SK-N-SH (cell line): ENCODE data around the gene METTL27. TPM values are rescaled to one million over a fixed set of nuclear protein-coding genes. Genes with fewer than 3 reads are reported as not detected.

Source experiments
- CTCF ChIA-PET: fragments of 300-600, 350-600 bp; formaldehyde crosslinking; extraction: SDS; loops from one replicate; lab custom pipeline; 2021; lab: Yijun Ruan, JAX
- POLR2A ChIA-PET: fragments of 350-600 bp; sonication (Branson Sonifier 250); formaldehyde crosslinking; extraction: SDS; loops from one replicate; lab custom pipeline; 2020; ENCODE audit warnings: antibody characterized with exemption, inconsistent platforms; lab: Yijun Ruan, JAX
- DNase-seq: peaks from one replicate; pipeline ENCODE4 v3.0.0; 2012
- H2AFZ ChIP-seq: fragments of 200-600 bp; sonication (generic); 2 replicates; pipeline ENCODE4 v1.8.1; 2016; ENCODE audit warnings: antibody characterized with exemption, mild to moderate bottlenecking, low read depth
- H3F3A ChIP-seq: fragments of 200-600 bp; sonication (generic); replicated peaks from 2 replicates; pipeline ENCODE3; 2016; ENCODE audit warnings: antibody characterized with exemption, mild to moderate bottlenecking; ENCODE audit not compliant: insufficient read depth
- H3K27ac ChIP-seq, 2 experiments: fragments of 200-500 bp in 1 of 2; fragments of 200-600 bp in 1 of 2; sonication (Bioruptor generic) in 1 of 2; sonication (generic), shearing (Covaris generic) in 1 of 2; 2 replicates each; pipeline versions ENCODE4 v1.5.1 to v1.6.1; 2014 to 2016; ENCODE audit warnings: low read depth in 2 of 2, inconsistent platforms in 1 of 2, low read length in 1 of 2, mild to moderate bottlenecking in 1 of 2, mixed read lengths in 1 of 2
- H3K27me3 ChIP-seq: fragments of 200-600 bp; sonication (generic), shearing (Covaris generic); 2 replicates; pipeline ENCODE4 v1.6.1; 2016; ENCODE audit warnings: mixed run types; ENCODE audit not compliant: insufficient read depth
- H3K36me3 ChIP-seq, 2 experiments: fragments of 200-500 bp in 1 of 2; fragments of 200-600 bp in 1 of 2; sonication (Bioruptor generic) in 1 of 2; sonication (generic) in 1 of 2; replicated peaks in 1 of 2; 2 replicates each; pipeline versions ENCODE3 to v1.5.1; 2014 to 2016; ENCODE audit warnings: low read length in 1 of 2, mild to moderate bottlenecking in 1 of 2; ENCODE audit not compliant: insufficient read depth in 2 of 2, control insufficient read depth in 1 of 2
- H3K4me1 ChIP-seq, 2 experiments: fragments of 200-500 bp in 1 of 2; fragments of 200-600 bp in 1 of 2; sonication (Bioruptor generic) in 1 of 2; sonication (generic), shearing (Covaris generic) in 1 of 2; 2 replicates each; pipeline versions ENCODE4 v1.5.1 to v1.6.1; 2014 to 2016; ENCODE audit warnings: low read depth in 1 of 2, low read length in 1 of 2, mixed run types in 1 of 2; ENCODE audit not compliant: insufficient read depth in 2 of 2, control insufficient read depth in 1 of 2
- H3K4me2 ChIP-seq: fragments of 200-600 bp; sonication (generic), shearing (Covaris generic); 2 replicates; pipeline ENCODE4 v1.6.1; 2017; ENCODE audit warnings: mixed run types
- H3K4me3 ChIP-seq, 2 experiments: fragments of 200-500 bp in 1 of 2; fragments of 200-600 bp in 1 of 2; sonication (Bioruptor generic) in 1 of 2; sonication (generic), shearing (Covaris generic) in 1 of 2; 2 replicates each; pipeline versions ENCODE4 v1.5.1 to v1.8.1; 2014 to 2016; ENCODE audit warnings: low read depth in 2 of 2, inconsistent platforms in 1 of 2, low read length in 1 of 2, mild to moderate bottlenecking in 1 of 2, mixed read lengths in 1 of 2, moderate library complexity in 1 of 2
- H3K79me2 ChIP-seq: fragments of 200-600 bp; sonication (generic); 2 replicates; pipeline ENCODE4 v1.8.1; 2017; ENCODE audit warnings: mild to moderate bottlenecking; ENCODE audit not compliant: insufficient read depth
- H3K9ac ChIP-seq: fragments of 200-600 bp; sonication (generic); 2 replicates; pipeline ENCODE4 v1.6.1; 2017; ENCODE audit warnings: mixed run types
- H3K9me2 ChIP-seq: fragments of 200-600 bp; sonication (generic); 2 replicates; pipeline ENCODE4 v1.6.1; 2017; ENCODE audit warnings: mixed run types
- H3K9me3 ChIP-seq: fragments of 200-600 bp; sonication (generic); 2 replicates; pipeline ENCODE4 v1.6.1; 2017; ENCODE audit warnings: mixed run types, mild to moderate bottlenecking, moderate library complexity
- H4K20me1 ChIP-seq: fragments of 200-600 bp; sonication (generic); 2 replicates; pipeline ENCODE4 v1.6.1; 2017; ENCODE audit warnings: mild to moderate bottlenecking, mixed run types; ENCODE audit not compliant: insufficient read depth
- EP300 ChIP-seq, 2 experiments: IDR thresholded peaks; 2 replicates each; pipeline versions ENCODE4 v1.4.0 to v1.6.1; 2012; ENCODE audit warnings: borderline replicate concordance in 1 of 2, low read depth in 1 of 2, low read length in 1 of 2
- EZH2phosphoT487 ChIP-seq: fragments of 200-600 bp; sonication (generic); IDR thresholded peaks from 2 replicates; pipeline ENCODE4 v1.6.1; 2017; ENCODE audit warnings: low read depth, mixed run types, mild to moderate bottlenecking, antibody characterized with exemption, moderate library complexity, borderline replicate concordance
- FOXJ3 ChIP-seq: sonication (generic); formaldehyde crosslinking; IDR thresholded peaks from 2 replicates; pipeline ENCODE4 v1.5.1; 2020; ENCODE audit warnings: mild to moderate bottlenecking, missing genetic modification reagents
- GATA2 ChIP-seq: sonication (generic); formaldehyde crosslinking; IDR thresholded peaks from 2 replicates; pipeline ENCODE4 v1.5.0; 2020; ENCODE audit warnings: mild to moderate bottlenecking, missing genetic modification reagents
- MEF2A ChIP-seq: IDR thresholded peaks from 2 replicates; pipeline ENCODE4 v1.4.0; 2012; ENCODE audit warnings: low read depth, borderline replicate concordance
- MXI1 ChIP-seq: IDR thresholded peaks from 2 replicates; pipeline ENCODE4 v1.6.1; 2012; ENCODE audit warnings: mild to moderate bottlenecking, low read depth, low read length, improper control_type of control experiment
- NRF1 ChIP-seq: IDR thresholded peaks from 2 replicates; pipeline ENCODE4 v1.6.1; 2012; ENCODE audit warnings: low read depth, mild to moderate bottlenecking, low read length
- PBX3 ChIP-seq: IDR thresholded peaks from 2 replicates; pipeline ENCODE4; 2012
- POLR2AphosphoS5 ChIP-seq: IDR thresholded peaks from 2 replicates; pipeline ENCODE4 v1.6.1; 2012; ENCODE audit warnings: low read depth, low read length
- RAD21 ChIP-seq: IDR thresholded peaks from 2 replicates; pipeline ENCODE4 v1.6.1; 2012; ENCODE audit warnings: mild to moderate bottlenecking, low read length
- RCOR1 ChIP-seq: fragments of 150-350 bp; IDR thresholded peaks from 2 replicates; pipeline ENCODE4 v1.6.1; 2017; ENCODE audit warnings: antibody characterized with exemption, low read length
- RXRA ChIP-seq: IDR thresholded peaks from 2 replicates; pipeline ENCODE4 v1.4.0; 2012; ENCODE audit warnings: low read depth, mild to moderate bottlenecking, borderline replicate concordance
- SMC3 ChIP-seq: IDR thresholded peaks from 2 replicates; pipeline ENCODE4 v1.6.1; 2012; ENCODE audit warnings: low read depth, low read length, improper control_type of control experiment
- TCF12 ChIP-seq: IDR thresholded peaks from 2 replicates; pipeline ENCODE4 v1.4.0; 2012
- TEAD4 ChIP-seq: IDR thresholded peaks from 2 replicates; pipeline ENCODE4 v1.4.0; 2012; ENCODE audit warnings: mild to moderate bottlenecking, borderline replicate concordance; ENCODE audit not compliant: insufficient read depth
- YY1 ChIP-seq: IDR thresholded peaks from 2 replicates; pipeline ENCODE4 v1.4.0; 2012; ENCODE audit warnings: low read depth, mild to moderate bottlenecking
- WGBS: methylation state at CpG from one replicate; pipeline ENCODE4 v1.1.6; 2017; ENCODE audit warnings: low lambda C conversion rate; 5-methylcytosine and 5-hydroxymethylcytosine counted together
- polyA plus RNA-seq, 3 experiments: library from polyadenylated mRNA; depleted of rRNA; stranded (reverse); fragments of >200 nt; gene quantifications; 2 replicates each; pipeline ENCODE4 v1.2.3, GENCODE V29; 2012
- TF ChIP-seq, protein P1 (sequence below): fragments of 150-350 bp; IDR thresholded peaks from 2 replicates; pipeline ENCODE4 v1.6.1; 2017; ENCODE audit warnings: antibody characterized with exemption, low read length, low read depth, borderline replicate concordance
- TF ChIP-seq, protein P2 (sequence below): IDR thresholded peaks from 2 replicates; pipeline ENCODE4 v1.6.1; 2012; ENCODE audit warnings: mild to moderate bottlenecking, low read depth, low read length, moderate library complexity

METTL27 gene
- polyA plus RNA-seq, 1 of the 3 experiments (the other 2 are of a cell fraction): 3.1 TPM

DNA sequence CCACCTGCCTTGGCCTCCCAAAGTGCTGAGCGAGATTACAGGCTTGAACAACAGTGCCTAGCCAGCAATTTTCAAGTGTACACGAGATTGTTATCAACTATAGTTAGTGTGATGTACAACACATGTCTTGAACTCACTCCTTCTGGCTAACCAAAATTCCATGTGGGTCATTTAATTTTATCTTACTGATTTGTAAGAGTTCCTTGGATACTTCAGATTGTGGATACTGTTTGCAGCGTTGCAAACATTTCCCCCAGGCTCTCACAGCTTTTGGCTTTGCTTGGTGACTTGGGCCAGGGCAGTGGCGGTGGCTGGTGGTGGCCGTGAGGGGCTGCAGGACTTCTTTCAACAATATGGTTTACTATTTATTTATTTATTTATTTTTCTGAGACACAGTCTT lies 10.2 kb upstream of the METTL27 start:
- Histone ChIP-seq H3K79me2 (no peaks in the 10 kb centered on the region), H3K9me2 (no peaks in the 10 kb centered on the region), H3K9me3 (no peaks in the 10 kb centered on the region), H3K36me3 (no peaks in the 10 kb centered on the region), H3F3A (peaks cover 48% of the 10 kb centered on the region), H3K4me3 (no peak overlapping the region), H3K27ac (peak overlapping the region in 1 of 2 experiments; percentile 100; a peak in 2 of 4 replicates), H3K4me2 (peak overlapping the region; percentile 56), H3K4me1 (peaks cover 2 to 22% of the 10 kb centered on the region in 2 experiments; a peak in 3 of 4 replicates), H4K20me1 (no peaks in the 10 kb centered on the region), H3K9ac (peak overlapping the region; percentile 10; the same call in 1 of the 2 replicates), H2AFZ (0 out of 2 replicates have a peak overlapping the region, but pooled peaks have one; percentile 11), H3K27me3 (no peaks in the 10 kb centered on the region)
- WGBS: 70% methylated on average over 5 of the region's 5 CpGs
- ChIA-PET POLR2A (interaction anchor here (0.8 kb wide), 1 partner anchor 42 kb away, joined by 3 read pairs; no protein-coding TSS in a partner anchor), CTCF (interaction anchor here (1.8 to 5.7 kb wide), 3 partner anchors 41 to 246 kb away, joined by 7 to 38 read pairs (median 11); no protein-coding TSS in a partner anchor)
- peak; percentile 40; the same call in 1 of the 2 replicates for TF ChIP-seq GATA2 (CRISPR knock-in tag)
- TF ChIP-seq, protein P1, sequence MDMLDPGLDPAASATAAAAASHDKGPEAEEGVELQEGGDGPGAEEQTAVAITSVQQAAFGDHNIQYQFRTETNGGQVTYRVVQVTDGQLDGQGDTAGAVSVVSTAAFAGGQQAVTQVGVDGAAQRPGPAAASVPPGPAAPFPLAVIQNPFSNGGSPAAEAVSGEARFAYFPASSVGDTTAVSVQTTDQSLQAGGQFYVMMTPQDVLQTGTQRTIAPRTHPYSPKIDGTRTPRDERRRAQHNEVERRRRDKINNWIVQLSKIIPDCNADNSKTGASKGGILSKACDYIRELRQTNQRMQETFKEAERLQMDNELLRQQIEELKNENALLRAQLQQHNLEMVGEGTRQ: no peak
- TF ChIP-seq RCOR1: 0 out of 2 replicates have a peak, but pooled peaks have one; percentile 14
- TF ChIP-seq MEF2A: no peak
- no peak for TF ChIP-seq NRF1
- no peak for TF ChIP-seq EZH2phosphoT487
- peak; percentile 35; the same call in 1 of the 2 replicates for TF ChIP-seq PBX3
- no peak for TF ChIP-seq RXRA
- TF ChIP-seq, protein P2, sequence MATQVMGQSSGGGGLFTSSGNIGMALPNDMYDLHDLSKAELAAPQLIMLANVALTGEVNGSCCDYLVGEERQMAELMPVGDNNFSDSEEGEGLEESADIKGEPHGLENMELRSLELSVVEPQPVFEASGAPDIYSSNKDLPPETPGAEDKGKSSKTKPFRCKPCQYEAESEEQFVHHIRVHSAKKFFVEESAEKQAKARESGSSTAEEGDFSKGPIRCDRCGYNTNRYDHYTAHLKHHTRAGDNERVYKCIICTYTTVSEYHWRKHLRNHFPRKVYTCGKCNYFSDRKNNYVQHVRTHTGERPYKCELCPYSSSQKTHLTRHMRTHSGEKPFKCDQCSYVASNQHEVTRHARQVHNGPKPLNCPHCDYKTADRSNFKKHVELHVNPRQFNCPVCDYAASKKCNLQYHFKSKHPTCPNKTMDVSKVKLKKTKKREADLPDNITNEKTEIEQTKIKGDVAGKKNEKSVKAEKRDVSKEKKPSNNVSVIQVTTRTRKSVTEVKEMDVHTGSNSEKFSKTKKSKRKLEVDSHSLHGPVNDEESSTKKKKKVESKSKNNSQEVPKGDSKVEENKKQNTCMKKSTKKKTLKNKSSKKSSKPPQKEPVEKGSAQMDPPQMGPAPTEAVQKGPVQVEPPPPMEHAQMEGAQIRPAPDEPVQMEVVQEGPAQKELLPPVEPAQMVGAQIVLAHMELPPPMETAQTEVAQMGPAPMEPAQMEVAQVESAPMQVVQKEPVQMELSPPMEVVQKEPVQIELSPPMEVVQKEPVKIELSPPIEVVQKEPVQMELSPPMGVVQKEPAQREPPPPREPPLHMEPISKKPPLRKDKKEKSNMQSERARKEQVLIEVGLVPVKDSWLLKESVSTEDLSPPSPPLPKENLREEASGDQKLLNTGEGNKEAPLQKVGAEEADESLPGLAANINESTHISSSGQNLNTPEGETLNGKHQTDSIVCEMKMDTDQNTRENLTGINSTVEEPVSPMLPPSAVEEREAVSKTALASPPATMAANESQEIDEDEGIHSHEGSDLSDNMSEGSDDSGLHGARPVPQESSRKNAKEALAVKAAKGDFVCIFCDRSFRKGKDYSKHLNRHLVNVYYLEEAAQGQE: no peak
- 0 out of 2 replicates have a peak, but pooled peaks have one; percentile 6 for TF ChIP-seq SMC3
- no peak for TF ChIP-seq MXI1
- TF ChIP-seq EP300 (IDR thresholded peaks at IDR 0.05; ENCODE audit: borderline replicate concordance in 1 of 2, low read depth in 1 of 2, low read length in 1 of 2): no peak
- no peak for TF ChIP-seq FOXJ3 (CRISPR knock-in tag)
- peak; percentile 80 for TF ChIP-seq TCF12
- TF ChIP-seq RAD21: peak; percentile 40
- TF ChIP-seq TEAD4: no peak
- no peak for TF ChIP-seq YY1
- TF ChIP-seq POLR2AphosphoS5: 0 out of 2 replicates have a peak, but pooled peaks have one; percentile 23
- no peak for DNase-seq
